HG03432 (cell line): ENCODE measurements around the gene PTGS2.

ENCODE experiments used
- ATAC-seq: cut with Tn5 transposase; IDR thresholded peaks from one replicate; pipeline ENCODE4 v1.9.1; 2021; ENCODE audit warnings: mild to moderate bottlenecking, moderate library complexity; ENCODE audit not compliant: unreplicated experiment

Gene PTGS2

DNA sequence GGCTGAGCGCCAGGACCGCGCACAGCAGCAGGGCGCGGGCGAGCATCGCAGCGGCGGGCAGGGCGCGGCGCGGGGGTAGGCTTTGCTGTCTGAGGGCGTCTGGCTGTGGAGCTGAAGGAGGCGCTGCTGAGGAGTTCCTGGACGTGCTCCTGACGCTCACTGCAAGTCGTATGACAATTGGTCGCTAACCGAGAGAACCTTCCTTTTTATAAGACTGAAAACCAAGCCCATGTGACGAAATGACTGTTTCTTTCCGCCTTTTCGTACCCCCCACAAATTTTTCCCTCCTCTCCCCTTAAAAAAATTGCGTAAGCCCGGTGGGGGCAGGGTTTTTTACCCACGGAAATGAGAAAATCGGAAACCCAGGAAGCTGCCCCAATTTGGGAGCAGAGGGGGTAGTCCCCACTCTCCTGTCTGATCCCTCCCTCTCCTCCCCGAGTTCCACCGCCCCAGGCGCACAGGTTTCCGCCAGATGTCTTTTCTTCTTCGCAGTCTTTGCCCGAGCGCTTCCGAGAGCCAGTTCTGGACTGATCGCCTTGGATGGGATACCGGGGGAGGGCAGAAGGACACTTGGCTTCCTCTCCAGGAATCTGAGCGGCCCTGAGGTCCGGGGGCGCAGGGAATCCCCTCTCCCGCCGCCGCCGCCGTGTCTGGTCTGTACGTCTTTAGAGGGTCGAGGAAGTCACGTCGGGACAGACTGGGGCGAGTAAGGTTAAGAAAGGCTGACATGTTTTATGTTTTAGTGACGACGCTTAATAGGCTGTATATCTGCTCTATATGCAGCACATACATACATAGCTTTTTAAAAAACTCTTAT, at the start of gene PTGS2:
Gene PTGS2 (minus strand): TSS at position 179 of the 817 bp plus-strand sequence. CDS start 133 bp downstream, at position 46.
- peak; percentile 97 for ATAC-seq

DNA sequence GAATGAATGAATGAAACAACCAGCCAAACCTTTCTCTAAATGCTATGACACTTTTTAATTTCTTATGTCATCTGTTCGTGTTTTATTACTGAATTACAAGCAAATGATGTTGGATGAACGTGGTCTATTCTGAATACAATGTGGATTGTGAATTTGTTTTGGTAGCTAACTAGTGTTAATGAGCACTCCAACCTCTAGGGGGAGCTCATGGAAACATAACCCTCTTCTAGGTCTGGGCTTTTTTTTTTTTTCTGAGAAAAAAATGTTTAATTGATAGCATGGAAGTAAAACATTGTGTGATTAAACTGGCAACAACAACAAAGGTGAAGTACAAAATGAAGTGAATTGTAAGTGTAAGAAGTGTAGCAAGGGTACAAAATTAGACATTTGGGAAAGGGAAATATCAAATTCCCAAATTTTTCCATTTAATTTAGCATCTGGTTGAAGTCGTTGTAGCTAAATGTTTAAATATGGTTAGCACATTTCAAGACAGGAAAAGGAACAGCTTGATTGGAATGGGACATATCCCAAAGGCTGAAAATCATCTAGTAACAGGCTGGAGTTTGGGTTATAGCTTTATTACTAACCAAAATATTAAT, 42.6 kb upstream of the PTGS2 start:
- peak; percentile 67 for ATAC-seq

DNA sequence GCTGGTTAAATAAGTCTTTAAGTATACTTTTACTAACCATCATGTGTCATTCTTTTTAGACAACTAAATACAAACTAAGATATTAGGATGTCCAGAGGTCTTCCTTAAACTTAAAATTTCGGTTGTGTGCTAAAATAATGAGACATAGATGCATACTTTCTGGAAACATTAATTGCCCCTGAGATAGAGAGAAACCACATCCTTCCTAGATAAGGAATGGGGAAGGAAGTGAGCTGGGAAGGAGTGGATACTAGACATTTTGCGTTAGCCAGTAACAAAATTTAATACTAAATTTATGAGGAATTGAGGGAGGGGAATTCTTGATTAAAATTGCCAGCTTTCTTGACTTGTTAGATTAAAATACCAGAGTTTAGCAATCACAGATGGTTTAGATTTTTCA, 37.1 kb upstream of the PTGS2 start:
- ATAC-seq, result no peak

DNA sequence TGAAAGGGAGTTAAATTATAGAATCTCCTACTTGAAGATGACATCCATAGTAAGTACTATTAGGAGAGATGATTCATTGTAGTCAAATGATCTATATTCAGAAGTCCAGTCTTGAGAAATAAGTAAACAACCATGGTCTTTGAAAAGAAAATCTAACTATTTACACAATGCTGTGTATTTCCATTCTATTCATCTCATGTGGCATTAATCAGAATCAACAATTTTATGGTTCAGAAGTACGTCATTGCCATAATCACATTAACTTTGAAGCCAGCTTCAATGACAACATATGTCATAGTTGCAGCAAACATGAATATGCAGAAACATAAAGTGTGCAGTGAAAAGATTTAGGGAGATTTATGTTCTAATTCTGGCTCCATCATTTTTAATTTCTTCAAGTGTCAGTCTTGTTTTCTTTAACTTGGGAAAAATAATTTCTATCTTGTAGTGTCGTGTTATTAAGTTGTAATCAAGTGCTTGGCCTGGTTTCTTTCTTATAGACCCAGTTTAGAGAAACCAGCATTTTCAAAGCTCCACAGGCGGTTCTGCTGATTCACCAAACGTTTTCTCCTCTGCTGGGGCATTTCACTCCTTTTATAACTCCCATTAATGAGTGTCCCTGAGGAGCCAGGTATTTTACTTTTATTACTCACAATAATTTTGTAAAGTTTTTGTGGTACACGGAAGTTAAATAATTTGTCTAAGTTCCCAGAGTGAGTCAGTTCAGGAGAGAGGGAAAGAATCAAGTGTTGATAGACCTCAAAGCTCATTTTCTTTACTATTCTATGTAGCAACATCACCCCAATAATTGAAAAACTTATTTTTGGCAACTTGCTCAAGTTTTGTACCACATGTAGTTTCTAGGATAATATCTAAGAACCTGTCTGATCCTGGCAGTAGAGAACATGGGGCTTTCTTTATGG, 35.9 kb upstream of the PTGS2 start:
- no peak for ATAC-seq

DNA sequence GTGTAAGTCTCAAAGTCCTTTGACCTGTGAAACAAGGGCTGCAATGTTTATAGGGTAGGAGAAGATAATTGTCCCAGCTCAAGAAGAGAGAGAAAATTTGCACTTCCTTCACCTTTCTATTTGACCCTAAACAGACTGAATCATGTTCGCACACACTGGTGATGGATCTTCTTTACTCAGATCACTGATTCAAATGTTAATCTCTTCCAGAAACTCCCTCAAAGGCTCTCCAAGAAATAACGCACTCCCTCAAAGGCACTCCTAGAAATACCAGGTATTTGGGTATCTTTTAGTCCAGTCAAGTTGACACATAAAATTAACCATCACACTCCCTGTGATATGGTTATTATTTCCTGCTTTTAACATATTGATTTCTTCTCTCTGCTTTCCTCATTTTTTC, 30.5 kb upstream of the PTGS2 start:
- no peak for ATAC-seq

DNA sequence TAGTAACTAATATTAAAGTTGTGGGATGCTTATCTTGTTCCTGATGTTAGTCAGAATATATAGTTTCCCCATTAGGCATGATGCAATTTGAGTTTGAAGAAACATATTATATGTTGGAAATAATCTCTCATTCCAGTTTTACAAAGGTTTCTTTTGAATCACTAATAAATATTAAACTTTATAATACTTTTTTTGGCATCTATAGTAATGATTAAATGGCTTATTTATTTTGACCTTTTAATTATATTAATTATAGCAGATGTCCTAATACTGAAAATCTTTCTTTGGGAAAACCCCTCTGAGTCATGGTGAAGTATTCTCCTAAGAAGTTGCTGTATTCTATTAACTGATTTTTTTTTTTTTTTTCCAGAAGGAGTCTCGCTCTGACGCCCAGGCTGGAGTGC, 28.5 kb upstream of the PTGS2 start:
- ATAC-seq, result no peak

DNA sequence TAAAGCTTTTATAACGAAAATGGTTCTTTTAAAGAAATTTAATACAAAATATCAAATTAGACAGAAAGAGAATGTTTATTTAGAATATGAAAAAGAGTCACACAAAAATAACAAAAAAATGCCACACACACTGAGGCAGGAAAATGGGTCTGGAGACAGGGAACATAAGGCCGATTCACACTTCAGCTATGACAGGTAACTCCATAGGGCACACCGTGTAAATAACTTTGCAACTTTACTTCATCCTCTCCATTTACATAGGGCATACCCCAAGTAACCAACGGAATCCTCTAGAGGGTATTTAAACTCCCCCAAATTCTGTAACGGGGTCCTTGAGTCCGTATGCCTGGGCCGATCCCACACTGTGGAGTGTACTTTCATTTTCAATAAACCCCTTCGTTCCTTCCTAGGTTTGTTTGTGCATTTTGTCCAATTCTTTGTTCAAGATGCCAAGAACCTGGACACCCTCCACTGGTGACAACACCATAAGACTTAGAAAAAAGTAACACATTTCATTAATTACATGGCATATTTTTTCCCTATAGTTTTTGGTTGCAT, 23.1 kb upstream of the PTGS2 start:
- ATAC-seq, result no peak

DNA sequence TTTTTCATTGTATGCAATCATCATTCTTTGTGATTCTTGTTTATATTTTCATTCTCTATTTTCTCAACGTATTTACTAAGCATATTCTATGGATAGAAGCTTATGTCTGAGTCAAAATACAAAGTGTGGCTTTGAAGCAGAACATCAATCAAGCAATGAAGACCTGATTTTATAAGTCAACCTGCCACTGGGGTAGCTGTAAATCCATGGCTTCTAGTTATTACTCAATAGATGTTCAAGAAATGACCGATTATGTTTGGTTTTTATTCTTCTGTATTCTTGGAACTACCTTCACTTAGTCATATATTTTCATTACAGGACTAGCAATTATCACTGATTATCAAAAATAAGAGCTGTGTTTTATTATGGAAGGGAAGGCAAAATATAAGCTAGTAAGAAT, 20.5 kb upstream of the PTGS2 start:
- no peak for ATAC-seq

DNA sequence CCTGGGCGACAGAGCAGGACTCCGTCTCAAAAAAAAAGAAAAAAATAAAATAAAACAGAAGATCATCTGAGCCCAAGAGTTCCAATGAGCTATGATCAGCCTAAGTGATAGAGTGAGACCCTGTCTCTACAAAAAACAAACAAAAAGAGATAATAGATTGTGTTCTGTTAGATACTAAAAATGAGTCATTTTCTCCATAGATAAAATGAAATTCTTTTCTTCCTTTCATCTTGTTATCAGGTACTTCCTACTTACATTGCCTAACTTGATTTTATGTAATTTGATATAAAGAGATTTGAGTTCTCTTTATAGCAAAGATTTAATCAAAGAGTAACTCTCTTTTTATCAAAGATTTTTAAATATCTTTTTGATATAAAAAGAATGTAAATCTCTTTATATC, 19.3 kb upstream of the PTGS2 start:
- no peak for ATAC-seq

DNA sequence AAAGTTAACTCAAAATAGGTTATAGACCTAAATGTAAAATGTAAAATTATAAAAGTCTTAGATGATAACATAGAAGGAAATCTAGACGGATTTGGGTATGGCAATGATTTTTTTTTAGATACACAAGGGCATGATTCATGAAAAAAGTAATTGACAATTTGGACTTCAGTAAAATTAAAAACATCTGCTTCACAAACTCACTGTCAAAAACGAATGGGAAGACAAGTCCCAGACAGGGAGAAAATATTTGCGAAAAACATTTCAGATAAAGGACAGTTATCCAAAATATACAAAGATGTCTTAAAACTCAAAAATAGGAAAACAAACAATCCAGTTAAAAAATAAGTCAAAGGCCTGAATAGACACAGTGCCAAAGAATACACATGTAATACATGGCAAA, 9.7 kb upstream of the PTGS2 start:
- ATAC-seq, result no peak

DNA sequence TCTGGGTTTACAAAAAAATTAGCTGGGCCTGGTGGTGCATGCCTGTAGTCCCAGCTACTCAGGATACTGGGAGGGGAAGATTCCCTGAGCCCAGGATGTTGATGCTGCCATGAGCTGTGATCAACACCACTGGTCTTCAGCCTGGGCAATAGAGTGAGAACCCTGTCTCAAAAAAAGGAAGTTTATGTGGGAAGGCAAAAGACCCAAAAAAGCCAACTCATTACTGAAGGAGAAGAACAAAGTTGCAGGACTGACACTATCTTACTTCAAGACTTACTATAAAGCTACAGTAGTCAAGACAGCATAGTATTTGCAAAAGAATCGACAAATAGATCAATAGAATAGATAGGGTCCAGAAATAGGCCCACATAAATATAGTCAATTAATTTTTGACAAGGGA, 9.2 kb upstream of the PTGS2 start:
- ATAC-seq, result no peak

DNA sequence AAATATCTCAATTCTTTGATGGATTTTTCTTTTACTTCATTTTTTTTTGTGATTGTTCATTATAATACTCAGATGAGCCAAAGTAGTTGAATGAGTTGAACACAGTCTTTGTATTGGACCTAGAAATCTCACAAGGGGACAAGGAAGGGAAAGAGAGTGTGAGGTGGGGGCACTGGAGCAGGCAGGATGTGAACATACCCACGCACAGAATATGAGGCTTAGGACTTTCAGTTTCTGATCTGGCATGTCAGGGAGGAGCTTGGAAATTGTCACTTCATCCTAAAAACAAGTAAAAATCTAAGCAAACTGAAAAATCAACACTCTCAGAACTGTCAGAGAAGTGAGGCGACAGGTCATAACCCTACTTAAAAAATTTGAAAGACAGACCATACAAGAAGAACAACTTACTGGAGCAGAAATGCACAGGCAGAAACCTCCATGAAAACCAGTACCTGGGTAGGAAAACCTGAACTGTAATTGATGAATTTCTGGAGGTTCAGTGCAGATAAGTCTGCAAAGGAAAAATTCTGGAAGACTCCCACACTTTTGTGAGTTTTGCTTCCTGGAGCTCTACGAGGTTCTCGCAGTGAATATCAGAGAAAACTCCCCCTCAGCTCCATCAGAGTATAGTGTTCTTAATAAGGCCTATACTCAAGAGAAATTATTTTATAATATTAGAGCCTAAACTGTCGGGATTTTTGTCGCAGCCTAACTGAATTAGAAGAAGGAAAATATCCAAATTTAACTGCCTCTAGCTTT, 3.6 kb upstream of the PTGS2 start:
- no peak for ATAC-seq

DNA sequence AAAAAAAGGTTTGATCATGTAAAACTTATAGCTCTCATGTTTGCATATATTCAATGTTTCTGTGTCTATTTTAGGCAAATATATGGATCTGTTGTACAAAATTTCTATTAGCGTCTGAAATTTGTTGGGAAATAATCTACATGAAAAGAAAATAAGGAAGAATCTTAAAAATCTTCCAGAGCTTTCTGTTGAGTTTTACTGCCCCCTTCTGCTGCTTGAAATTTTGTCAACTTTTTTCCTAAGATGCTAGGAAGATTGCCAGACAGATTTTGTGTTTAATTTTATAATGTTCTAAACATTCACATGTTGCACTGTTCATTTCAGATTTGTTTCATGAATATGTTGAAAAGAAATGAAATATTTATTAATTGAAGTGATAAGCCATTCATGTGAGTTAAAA, 2.5 kb upstream of the PTGS2 start:
- no peak for ATAC-seq

DNA sequence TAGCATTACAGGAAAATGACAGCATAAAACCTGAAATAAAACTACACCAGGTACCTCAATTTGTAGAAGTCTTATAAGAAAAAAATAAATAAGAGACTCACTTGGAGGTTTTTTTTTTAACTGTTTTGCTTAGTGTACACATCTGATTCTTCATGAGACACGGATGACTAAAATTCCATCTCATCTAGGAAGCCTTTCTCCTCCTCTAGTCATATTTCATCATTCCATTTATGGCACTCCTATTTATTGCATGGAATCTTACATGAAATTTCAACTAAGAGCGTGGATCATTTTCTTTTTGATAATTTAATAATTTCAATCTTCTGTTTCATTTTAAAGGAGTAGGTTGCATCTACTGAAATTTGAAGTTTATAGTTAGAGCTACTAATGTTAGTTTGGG, 1.6 kb upstream of the PTGS2 start:
- no peak for ATAC-seq

DNA sequence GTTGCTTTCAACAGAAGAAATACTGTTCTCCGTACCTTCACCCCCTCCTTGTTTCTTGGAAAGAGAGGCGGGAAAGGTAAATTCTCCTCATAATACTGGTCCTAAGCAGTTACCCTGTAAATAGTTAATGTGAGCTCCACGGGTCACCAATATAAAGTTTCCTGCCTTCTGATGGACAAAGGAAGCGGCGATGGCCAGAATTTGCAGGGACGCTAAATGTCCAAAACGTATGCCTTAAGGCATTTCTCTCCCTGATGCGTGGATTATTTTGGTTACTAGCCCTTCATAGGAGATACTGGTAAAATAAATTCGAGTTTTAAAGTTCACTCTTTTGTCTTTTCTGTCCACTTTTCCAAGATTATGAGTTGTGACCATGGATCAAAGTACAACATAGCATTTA, 898 bp upstream of the PTGS2 start:
- no peak for ATAC-seq

DNA sequence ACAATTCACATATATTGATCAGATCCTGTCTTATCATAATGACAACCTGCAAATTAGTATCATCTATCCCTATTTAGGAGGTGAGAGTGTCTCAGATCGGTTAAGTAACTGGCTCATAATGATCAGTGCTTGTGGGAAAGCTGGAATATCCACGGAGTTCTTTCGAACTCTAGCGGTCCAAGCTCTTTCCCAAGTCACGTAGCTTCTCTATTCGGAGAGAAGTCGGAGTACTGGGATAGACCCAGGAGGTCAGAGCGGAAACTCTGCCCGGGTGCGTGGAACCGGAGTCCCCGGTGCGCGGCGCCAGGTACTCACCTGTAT, 339 bp downstream of the PTGS2 start:
- no peak for ATAC-seq

DNA sequence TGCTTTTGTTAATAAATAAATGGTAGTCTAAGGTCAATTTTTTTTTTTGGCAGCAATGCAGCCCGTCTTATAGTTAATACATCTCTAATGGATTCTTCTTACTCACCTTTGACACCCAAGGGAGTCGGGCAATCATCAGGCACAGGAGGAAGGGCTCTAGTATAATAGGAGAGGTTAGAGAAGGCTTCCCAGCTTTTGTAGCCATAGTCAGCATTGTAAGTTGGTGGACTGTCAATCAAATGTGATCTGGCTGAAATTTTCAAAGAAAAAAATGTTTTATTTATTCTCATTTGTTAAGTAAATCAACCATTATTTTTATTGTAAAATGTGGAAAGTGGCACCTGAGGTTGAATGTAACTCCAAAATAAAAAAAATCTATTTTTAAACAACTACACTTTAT, 2.1 kb downstream of the PTGS2 start:
- ATAC-seq, result no peak

DNA sequence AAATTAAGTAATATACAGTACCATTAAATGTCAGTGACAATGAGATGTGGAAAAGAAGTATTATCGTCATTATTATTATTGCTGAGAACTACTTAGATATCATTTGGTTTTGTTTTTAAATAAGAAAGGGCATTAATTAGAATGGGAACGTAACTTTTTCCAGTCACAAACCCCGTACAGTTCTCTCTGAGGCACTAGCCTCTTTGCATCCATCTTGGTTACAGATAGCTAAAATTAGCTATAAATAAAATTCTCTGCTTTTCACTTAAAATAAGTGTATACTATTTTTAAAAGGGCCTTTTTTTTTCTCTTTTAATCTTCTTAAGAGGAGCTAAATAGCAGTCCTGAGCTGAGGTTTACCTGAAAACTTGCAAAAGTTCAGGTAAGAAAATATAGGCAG, 7.6 kb downstream of the PTGS2 start:
- no peak for ATAC-seq

DNA sequence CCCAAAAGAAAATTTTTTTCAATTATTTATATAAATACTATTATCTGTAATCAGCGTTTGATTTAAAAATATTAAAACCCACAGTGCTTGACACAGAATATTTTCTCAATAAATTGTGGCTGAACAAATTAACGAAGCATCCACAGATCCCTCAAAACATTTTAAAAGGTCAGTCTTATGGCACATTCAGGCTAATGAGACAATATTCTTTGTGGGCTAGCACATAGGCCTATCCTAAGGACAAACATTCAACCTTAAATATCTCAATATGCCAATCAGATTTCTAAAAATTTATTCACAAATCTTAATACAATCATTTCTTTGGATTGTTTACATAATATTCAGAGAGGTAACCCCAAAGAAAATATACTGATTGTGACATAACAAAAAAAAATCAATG, 8.1 kb downstream of the PTGS2 start:
- no peak for ATAC-seq

DNA sequence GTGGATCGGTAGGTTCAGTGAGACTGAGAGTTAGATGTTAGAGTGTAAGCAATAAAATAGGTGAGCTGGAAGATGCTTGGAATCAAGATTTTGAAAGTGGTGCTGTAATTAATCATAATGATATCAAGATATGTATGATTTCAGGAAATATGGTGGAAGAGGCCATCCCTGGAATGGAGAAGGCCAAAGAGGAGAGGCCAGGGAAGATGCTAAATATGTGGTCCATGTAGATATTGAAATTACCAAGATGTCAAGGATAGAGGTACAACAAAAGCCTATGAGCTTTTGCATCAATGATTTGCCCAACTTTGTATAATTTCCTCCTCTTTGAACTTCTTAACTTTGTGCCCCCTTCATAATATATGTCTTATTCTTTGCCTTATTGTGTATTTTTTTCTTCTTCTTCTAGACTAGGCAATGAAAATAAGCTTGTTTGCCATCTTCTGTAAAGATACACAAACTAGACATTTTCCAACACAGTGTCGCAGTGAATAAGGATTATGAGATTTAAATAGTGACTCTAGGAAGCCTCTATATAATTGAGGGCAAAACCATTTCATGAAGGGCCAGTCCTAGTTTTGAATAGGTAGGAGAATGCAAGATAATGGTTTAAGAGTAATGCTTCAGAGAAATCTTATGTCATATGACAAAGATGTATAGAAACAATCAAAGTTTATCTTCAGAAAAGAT, 8.9 kb downstream of the PTGS2 start:
- ATAC-seq, result no peak
